Large intestine (tissue), 12 donors: ENCODE results near the gene SCUBE3. TPM values are rescaled to one million over a fixed set of nuclear protein-coding genes. Genes with fewer than 3 reads are reported as not detected.

Source experiments
- DNase-seq, 2 donors: peaks; one replicate each; pipeline versions ENCODE4 v3.0.0 to v3.0.0-alpha.2; 2013
- H3K27ac ChIP-seq: one replicate; pipeline ENCODE4 v1.5.1; 2013; ENCODE audit warnings: low read length
- H3K27me3 ChIP-seq: 2 replicates; pipeline ENCODE4 v1.6.1; 2013; ENCODE audit warnings: low read length; ENCODE audit not compliant: control insufficient read depth, insufficient read depth
- H3K36me3 ChIP-seq: 2 replicates; pipeline ENCODE4 v1.6.1; 2013; ENCODE audit warnings: low read length; ENCODE audit not compliant: control insufficient read depth, insufficient read depth
- H3K4me1 ChIP-seq: one replicate; pipeline ENCODE4 v1.6.1; 2013; ENCODE audit warnings: low read length; ENCODE audit not compliant: control insufficient read depth, insufficient read depth
- H3K4me3 ChIP-seq: one replicate; pipeline ENCODE4 v1.5.1; 2013; ENCODE audit warnings: low read length
- H3K9me3 ChIP-seq: one replicate; pipeline ENCODE4 v1.6.1; 2013; ENCODE audit warnings: mild to moderate bottlenecking, low read depth, low read length, moderate library complexity; ENCODE audit not compliant: control insufficient read depth
- WGBS: methylation state at CpG from one replicate; pipeline ENCODE4 v1.1.5; 2013; ENCODE audit warnings: low lambda C conversion rate; ENCODE audit not compliant: insufficient coverage; 5-methylcytosine and 5-hydroxymethylcytosine counted together
- long read RNA-seq, 11 donors: transcript quantifications; one replicate each; lab custom pipeline, GENCODE V29; 2026
- polyA plus RNA-seq: library from polyadenylated mRNA; unstranded; fragments of 120-200 nt; gene quantifications from one replicate; pipeline ENCODE4 v1.2.1, GENCODE V29; 2013

The SCUBE3 gene
- 3.3 TPM for polyA plus RNA-seq
- long read RNA-seq, donor 1: 0 reads
- long read RNA-seq, donor 2: 0 reads
- long read RNA-seq, donor 3: 0 reads
- long read RNA-seq, donor 4: 0 reads
- long read RNA-seq, donor 5: 0 reads
- long read RNA-seq, donor 6: 0 reads
- long read RNA-seq, donor 7: 0 reads
- long read RNA-seq, donor 8: 0 reads
- long read RNA-seq, donor 9: 0 reads
- long read RNA-seq, donor 10: 0 reads
- long read RNA-seq, donor 11: 0 reads

DNA sequence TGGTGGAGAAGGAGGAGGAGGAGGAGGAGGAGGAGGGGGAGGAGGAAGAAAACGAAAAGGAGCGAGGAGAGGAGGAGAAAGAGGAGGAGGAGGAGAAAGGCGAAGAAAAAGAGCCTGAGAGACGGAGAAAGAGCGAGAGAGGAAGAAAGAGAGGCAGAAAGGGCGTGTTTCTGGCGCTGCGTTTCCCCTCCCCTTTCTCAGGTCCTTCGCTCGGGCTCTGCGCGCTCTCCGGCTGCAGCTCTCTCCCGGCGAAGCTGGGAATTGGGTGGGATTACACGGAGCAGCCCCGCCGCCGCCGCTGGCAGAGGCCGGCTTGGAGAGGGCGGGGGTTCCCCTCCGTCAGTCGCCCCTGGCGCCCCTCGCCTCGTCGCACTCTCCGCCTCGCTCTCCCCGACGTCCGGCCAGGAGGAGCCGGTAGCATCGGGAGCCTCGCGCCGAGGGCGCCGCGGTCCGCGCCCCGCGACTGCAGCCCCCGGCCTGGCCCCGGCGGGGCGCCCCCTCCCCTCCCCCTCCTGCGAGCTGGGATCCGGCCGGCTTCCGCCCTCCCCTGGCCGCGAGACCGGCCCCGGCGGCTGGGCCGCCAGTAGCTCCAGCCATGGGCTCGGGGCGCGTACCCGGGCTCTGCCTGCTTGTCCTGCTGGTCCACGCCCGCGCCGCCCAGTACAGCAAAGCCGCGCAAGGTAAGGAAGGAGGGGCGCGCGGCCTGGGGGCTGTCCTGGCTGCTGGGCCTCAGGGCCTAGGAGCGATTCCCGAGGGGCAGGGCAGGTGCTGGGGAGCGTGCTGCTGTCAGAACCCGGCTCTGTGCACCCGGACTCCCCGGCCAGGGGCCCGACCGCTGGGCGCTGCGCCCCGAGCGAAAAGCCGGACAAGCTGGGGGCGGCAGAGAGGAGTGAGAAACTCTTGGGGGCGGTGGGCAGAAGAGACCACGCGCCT lies at the start of gene SCUBE3:
Gene SCUBE3 (plus strand): TSS at position 133 of the 933 bp plus-strand sequence. CDS start 463 bp downstream, at position 596.
- peaks cover 5% of the 10 kb centered on the region for H3K9me3 ChIP-seq
- no peaks in the 10 kb centered on the region for H3K36me3 ChIP-seq
- peaks cover 83% of the 10 kb centered on the region for H3K27me3 ChIP-seq
- 4% methylated on average over 5 of the region's 89 CpGs for WGBS
- peaks cover 5% of the 10 kb centered on the region for H3K4me1 ChIP-seq
- peak in 1 of 2 donors; percentile 46 for DNase-seq
- H3K27ac ChIP-seq: no peak within 1 kb of the TSS
- peak within 1 kb of the TSS; percentile 44 for H3K4me3 ChIP-seq

DNA sequence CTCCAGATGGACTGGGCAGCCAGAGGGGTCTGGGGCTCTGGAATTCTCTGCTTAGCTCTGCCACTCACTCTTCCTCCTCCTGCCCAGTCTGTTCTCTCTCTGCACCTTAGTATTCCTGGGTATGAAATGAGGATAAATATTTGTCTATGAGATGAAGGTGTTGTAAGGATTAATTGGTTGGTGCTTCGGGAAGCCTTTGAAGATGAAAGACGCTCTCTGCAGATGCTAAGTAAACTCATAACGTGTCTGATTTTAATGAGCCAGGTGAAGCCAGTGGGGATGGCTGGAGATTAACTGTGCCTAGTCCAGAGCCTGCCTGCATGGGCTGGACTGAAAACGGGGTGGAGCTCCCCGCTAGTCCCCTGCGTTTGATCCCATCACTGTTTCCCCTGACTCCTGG lies 49.5 kb upstream of the SCUBE3 start:
- Histone ChIP-seq H3K4me3 (no peak overlapping the region), H3K4me1 (peaks cover 21% of the 10 kb centered on the region), H3K9me3 (peaks cover under 1% of the 10 kb centered on the region), H3K36me3 (no peaks in the 10 kb centered on the region), H3K27me3 (no peaks in the 10 kb centered on the region), H3K27ac (no peak overlapping the region)
- DNase-seq: no peak
- no CpG with 5 or more reads among the region's 6 CpGs for WGBS

DNA sequence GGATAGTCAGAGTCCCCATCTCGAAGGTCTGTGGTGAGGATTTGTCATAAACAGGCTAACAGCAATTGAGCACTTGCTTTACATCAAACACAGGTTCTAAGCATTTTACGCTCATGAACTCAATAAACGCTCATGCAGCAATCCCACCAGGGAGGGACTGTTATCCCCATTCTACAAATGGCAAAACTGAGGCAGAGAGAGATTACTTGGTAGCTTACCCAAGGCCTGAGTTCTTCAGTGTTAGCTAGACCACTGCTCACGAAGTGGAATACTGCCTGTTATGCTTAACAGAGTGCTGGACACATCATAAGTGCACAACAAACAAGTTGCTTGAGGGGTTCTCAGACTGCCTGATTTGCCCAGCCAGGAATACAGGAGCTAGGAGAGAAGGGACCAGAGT lies 48.9 kb upstream of the SCUBE3 start:
- no peak for DNase-seq
- H3K27me3 ChIP-seq: no peaks in the 10 kb centered on the region
- peaks cover 4% of the 10 kb centered on the region for H3K9me3 ChIP-seq
- H3K36me3 ChIP-seq: no peaks in the 10 kb centered on the region
- peaks cover 21% of the 10 kb centered on the region for H3K4me1 ChIP-seq
- no peak overlapping the region for H3K27ac ChIP-seq
- no peak overlapping the region for H3K4me3 ChIP-seq
- no CpG with 5 or more reads among the region's 4 CpGs for WGBS

DNA sequence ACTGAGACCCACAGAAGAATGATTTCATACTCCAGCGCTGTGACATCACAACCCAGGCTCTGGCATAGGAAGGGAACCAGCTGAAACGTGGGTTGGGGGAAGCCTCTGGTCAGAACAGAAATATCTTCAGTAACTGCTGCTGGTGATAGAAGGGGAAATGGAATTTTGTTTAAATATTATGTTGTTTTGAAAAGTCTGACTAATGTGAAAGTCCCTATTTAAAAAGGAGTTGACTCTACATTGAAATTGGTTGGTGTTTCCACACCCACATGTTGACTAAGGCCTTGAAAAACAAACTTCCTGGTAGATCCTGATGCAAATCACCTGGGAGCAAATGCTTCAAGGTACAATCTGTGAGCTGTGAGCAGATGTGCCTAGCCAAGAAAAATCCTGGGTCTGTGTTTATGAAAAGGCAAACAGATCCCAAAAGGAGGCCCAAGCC lies 48.1 kb upstream of the SCUBE3 start:
- peak overlapping the region; percentile 56 for H3K27ac ChIP-seq
- no peaks in the 10 kb centered on the region for H3K27me3 ChIP-seq
- WGBS: no CpG with 5 or more reads among the region's 2 CpGs
- no peaks in the 10 kb centered on the region for H3K36me3 ChIP-seq
- peaks cover 21% of the 10 kb centered on the region for H3K4me1 ChIP-seq
- DNase-seq: peak in 1 of 2 donors; percentile 67
- H3K9me3 ChIP-seq: peaks cover 4% of the 10 kb centered on the region
- no peak overlapping the region for H3K4me3 ChIP-seq

DNA sequence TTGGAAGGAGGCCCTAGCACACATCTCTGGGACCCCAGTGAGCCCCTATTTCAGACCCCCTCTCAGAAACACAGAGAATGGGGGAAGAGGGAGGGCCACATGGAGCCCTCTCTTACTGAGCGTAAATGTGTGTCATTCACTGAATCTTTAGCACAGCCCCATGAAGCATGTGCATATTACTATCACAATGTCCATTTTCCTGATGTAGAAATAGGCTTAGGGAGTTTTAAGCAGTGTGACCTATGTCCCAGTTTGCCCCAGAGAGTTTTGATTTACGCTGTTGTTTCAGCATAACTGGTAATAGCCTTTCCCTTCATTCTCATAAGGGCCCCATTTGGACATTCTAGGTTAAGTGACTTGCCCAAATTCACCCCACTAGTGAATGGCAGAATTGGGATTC lies 47.6 kb upstream of the SCUBE3 start:
- peaks cover 4% of the 10 kb centered on the region for H3K9me3 ChIP-seq
- no peak for DNase-seq
- H3K4me3 ChIP-seq: no peak overlapping the region
- peaks cover 21% of the 10 kb centered on the region for H3K4me1 ChIP-seq
- WGBS: no CpG with 5 or more reads among the region's 2 CpGs
- H3K27me3 ChIP-seq: no peaks in the 10 kb centered on the region
- no peaks in the 10 kb centered on the region for H3K36me3 ChIP-seq
- H3K27ac ChIP-seq: peak overlapping the region; percentile 56

DNA sequence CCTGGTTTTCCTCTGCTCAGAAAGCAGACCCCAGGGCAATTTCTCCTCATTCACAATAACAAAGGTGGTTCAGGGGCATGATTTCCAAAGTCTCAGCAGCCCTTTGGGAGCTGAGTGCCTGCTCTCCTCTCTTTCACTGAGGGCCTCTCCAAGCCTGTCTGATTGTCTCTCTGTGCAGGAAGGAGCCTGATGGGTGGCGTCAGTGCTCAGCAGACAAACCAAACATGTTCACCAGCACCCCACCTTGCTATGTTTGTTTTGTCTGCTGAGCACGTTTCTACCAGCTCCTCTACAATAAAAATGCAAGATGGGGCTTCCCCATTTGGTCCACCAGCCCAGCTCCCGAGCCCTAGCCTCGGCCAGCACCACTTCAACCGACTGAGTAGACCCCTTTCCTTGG lies 47.2 kb upstream of the SCUBE3 start:
- WGBS: no CpG with 5 or more reads among the region's 5 CpGs
- Histone ChIP-seq H3K4me3 (no peak overlapping the region), H3K27me3 (no peaks in the 10 kb centered on the region), H3K36me3 (no peaks in the 10 kb centered on the region), H3K9me3 (peaks cover 4% of the 10 kb centered on the region), H3K4me1 (peaks cover 21% of the 10 kb centered on the region), H3K27ac (peak overlapping the region; percentile 56)
- peak in 1 of 2 donors; percentile 51 for DNase-seq

DNA sequence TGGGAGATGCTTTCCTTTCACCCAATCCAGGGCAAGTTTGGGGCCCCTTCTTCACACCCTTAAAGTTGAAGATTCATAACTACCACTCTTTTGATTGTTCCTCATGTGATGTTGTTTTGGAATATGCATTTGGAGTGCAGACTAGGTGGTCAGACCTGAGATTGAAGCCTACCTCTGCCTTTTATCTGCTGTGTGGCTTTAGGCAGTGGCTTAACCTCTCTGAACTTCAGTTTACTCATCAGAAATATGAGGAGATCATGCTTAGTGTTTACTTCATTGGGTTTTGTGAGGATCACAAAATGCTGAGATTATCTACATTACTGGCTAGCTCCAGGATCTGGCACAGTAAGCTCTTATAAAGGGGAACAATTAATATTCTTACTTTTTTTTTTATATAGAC lies 46.3 kb upstream of the SCUBE3 start:
- Histone ChIP-seq H3K36me3 (no peaks in the 10 kb centered on the region), H3K27me3 (no peaks in the 10 kb centered on the region), H3K4me3 (no peak overlapping the region), H3K27ac (no peak overlapping the region), H3K4me1 (peaks cover 21% of the 10 kb centered on the region), H3K9me3 (peaks cover 4% of the 10 kb centered on the region)
- no peak for DNase-seq

DNA sequence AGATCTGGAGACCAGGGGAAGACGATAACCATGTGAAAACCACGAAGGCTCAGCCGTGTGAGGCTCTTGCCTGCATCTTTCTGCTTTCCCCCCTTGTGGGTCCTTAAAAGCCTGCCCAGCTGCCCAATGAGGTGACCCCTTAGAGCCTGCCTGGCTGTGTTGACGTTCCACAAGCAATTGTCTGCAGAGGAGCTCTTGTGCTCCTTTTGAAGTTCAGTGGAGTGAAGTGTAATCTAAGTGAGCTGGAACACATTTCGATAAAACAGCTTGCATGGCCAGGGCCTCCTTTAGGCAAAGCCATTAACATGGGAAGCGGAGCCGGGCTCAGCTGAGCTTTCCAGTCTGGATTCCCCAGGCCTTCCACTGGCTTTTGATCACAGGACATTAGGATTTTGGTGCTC lies 45.3 kb upstream of the SCUBE3 start:
- Histone ChIP-seq H3K27ac (no peak overlapping the region), H3K4me1 (peaks cover 21% of the 10 kb centered on the region), H3K36me3 (no peaks in the 10 kb centered on the region), H3K9me3 (peaks cover 4% of the 10 kb centered on the region), H3K27me3 (no peaks in the 10 kb centered on the region), H3K4me3 (no peak overlapping the region)
- no CpG with 5 or more reads among the region's 7 CpGs for WGBS
- DNase-seq: no peak

DNA sequence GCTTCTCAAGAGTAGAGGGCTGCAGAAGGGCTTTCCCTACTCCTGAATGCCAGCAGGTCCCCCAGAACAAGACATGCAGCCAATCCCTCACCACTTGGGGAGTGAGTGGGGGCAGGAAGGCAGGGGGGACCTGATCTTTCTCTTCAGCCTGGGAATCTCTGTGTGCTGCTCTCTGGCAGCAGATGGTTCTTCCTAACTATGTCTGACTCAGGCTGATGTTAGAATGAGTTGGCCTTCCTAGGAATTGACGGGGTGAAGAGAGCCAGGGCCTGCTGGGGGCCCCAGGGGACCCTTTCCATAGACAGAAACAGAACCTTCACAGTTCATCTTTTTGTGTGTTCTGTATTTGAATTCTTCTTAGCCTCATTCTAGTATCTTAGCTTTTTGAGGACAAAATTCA lies 43.6 kb upstream of the SCUBE3 start:
- DNase-seq: no peak
- H3K36me3 ChIP-seq: no peaks in the 10 kb centered on the region
- WGBS: no CpG with 5 or more reads among the region's 1 CpG
- H3K9me3 ChIP-seq: peaks cover 4% of the 10 kb centered on the region
- H3K27me3 ChIP-seq: peaks cover 5% of the 10 kb centered on the region
- H3K27ac ChIP-seq: no peak overlapping the region
- no peak overlapping the region for H3K4me3 ChIP-seq
- peaks cover 15% of the 10 kb centered on the region for H3K4me1 ChIP-seq

DNA sequence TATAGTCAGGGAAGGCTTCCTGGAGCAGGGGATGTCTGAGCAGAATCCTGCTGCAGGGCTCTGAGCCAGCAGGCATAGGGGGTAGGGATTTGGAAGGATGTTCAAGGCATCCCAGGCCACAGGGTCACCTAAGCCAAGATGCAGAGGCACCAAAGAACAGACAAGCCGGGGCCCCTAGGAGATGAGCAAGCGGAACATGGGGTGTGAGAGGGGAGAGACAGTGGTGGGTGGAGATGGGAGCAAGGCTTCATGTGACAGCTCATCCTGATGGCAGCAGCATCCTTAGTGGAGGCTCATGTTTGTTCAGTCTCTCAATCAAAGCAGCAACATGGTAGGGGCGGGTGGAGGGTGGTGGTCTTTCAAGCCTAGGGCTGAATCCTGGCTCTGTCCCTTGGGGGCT lies 42.9 kb upstream of the SCUBE3 start:
- peaks cover 4% of the 10 kb centered on the region for H3K9me3 ChIP-seq
- H3K4me1 ChIP-seq: peaks cover 10% of the 10 kb centered on the region
- WGBS: no CpG with 5 or more reads among the region's 3 CpGs
- H3K27ac ChIP-seq: no peak overlapping the region
- peaks cover 5% of the 10 kb centered on the region for H3K27me3 ChIP-seq
- no peak for DNase-seq
- no peak overlapping the region for H3K4me3 ChIP-seq
- no peaks in the 10 kb centered on the region for H3K36me3 ChIP-seq
